ENCODE data around the gene DOCK3.
"Not testable (repeated sequence)": the region's sequence is repeated elsewhere in the genome, so short reads cannot be mapped to it uniquely, and the experiment has no call there.

The DOCK3 gene

GRCh38 chr3:51123531-51123930, 448.8 kb downstream of the DOCK3 start:
- DNase-seq: no peak

GRCh38 chr3:51131607-51132006, 456.9 kb downstream of the DOCK3 start:
- DNase-seq: not testable (repeated sequence)

- no peak for DNase-seq
Observed at GRCh38 chr3:51137715-51138114, 463.0 kb downstream of the DOCK3 start.

- no peak for DNase-seq
Observed at GRCh38 chr3:51139616-51140015, 464.9 kb downstream of the DOCK3 start.

GRCh38 chr3:51141573-51141972, 466.8 kb downstream of the DOCK3 start:
- DNase-seq: no peak

GRCh38 chr3:51145811-51146585, 471.3 kb downstream of the DOCK3 start:
- no peak for DNase-seq

GRCh38 chr3:51146781-51147180, 472.1 kb downstream of the DOCK3 start:
- DNase-seq: no peak

GRCh38 chr3:51156147-51156546, 481.4 kb downstream of the DOCK3 start:
- DNase-seq: no peak

GRCh38 chr3:51163051-51163450, 488.3 kb downstream of the DOCK3 start:
- no peak for DNase-seq

- no peak for DNase-seq
Observed at GRCh38 chr3:51173518-51174271, 499.0 kb downstream of the DOCK3 start.

GRCh38 chr3:51176923-51177322, 502.2 kb downstream of the DOCK3 start:
- DNase-seq: no peak

- DNase-seq: not testable (repeated sequence)
Observed at GRCh38 chr3:51186446-51186845, 511.7 kb downstream of the DOCK3 start.

- no peak for DNase-seq
Observed at GRCh38 chr3:51190199-51190598, 515.5 kb downstream of the DOCK3 start.

GRCh38 chr3:51190827-51191226, 516.1 kb downstream of the DOCK3 start:
- DNase-seq: no peak

GRCh38 chr3:51191768-51192167, 517.0 kb downstream of the DOCK3 start:
- no peak for DNase-seq

- DNase-seq: no peak
Observed at GRCh38 chr3:51198477-51198876, 523.8 kb downstream of the DOCK3 start.

GRCh38 chr3:51199296-51199695, 524.6 kb downstream of the DOCK3 start:
- DNase-seq: not testable (repeated sequence)

GRCh38 chr3:51216291-51216690, 541.6 kb downstream of the DOCK3 start:
- no peak for DNase-seq

GRCh38 chr3:51221959-51222358, 547.2 kb downstream of the DOCK3 start:
- no peak for DNase-seq

GRCh38 chr3:51224283-51224682, 549.6 kb downstream of the DOCK3 start:
- DNase-seq: no peak

- DNase-seq: no peak
Observed at GRCh38 chr3:51224843-51225242, 550.1 kb downstream of the DOCK3 start.

GRCh38 chr3:51242939-51243338, 568.2 kb downstream of the DOCK3 start:
- DNase-seq: no peak

GRCh38 chr3:51243924-51244323, 569.2 kb downstream of the DOCK3 start:
- no peak for DNase-seq

GRCh38 chr3:51245867-51246266, 571.1 kb downstream of the DOCK3 start:
- no peak for DNase-seq

All from activated naive CD4-positive, alpha-beta T cell (primary cell).